Hematopoietic multipotent progenitor cell treated with erythropoietin and hydrocortisone succinate and interleukin-3 and kit ligand, for 15 days (in vitro differentiated cells): ENCODE results near the gene ROR2.

ENCODE experiments used
- DNase-seq: peaks from one replicate; pipeline ENCODE4 v3.0.0-alpha.2; 2015; ENCODE audit warnings: low spot score

ROR2 gene

DNA sequence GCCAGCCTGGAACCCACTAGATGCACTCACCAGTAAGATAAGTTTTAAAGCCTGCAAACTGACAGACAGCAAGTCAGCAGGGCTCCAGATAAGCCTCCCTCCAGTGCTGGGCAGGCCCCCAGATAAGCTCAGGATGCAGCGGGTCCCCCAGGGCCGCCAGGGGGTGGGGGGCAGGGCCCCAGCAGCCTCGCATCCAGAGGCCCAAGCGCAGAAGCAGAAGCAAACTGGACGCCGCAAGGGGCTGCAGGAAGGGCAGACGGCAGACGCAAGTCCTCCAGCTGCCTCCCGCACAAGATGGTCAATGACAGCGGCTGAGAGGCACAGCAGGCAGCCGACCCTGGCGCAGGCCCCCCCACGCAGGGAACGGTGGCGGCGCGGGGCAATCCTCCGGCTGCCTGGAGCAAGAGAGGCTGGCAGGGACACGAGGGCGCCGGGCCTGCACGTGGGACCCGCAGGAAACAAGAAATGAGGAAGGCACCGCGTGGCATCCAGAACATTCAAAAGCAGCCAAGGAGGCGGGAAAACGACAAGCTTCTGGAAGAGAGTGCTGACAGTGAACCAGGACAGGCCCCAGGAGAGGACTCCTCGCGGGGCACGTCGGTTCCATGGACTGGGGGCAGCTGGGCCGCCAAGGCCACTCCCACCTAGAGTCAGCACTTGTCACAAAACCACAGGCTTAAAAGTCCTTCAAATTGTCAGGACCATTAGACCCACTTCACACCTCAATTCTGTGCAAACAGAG, 49.8 kb downstream of the ROR2 start:
- DNase-seq, result no peak

DNA sequence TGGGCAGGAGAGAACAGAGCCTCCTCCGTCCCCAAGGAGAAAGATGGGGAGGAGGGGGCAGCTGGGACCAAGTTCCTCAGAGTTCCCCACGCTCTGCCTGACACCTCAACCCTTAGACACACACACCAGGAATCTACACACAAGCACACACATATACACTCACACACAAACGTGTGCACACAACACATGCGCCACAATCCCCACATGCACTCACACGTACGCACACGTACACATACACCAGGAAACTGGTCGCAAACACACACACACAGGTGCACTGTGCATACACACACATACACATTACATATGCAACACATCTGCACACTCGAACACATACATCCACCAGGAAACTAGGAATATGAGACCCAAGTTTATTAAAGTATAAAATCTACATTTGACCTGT, 50.4 kb downstream of the ROR2 start:
- DNase-seq, result no peak

DNA sequence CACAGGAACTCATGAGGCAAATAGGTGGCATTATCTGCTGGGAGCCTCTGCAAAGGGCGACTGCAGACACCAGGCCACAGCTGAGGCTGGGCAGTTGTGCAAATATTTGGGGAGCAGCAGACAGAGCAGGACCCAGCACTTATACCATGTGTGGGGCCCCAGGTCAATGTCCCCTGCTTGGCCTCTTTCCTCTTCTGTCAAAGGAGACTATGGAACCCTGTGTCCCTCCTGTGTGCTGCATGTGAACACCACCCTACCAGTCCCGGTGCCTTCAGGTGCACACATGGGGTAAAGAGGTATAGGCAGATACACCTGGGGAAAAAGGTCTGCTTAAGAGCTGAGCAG, 50.8 kb downstream of the ROR2 start:
- no peak for DNase-seq

DNA sequence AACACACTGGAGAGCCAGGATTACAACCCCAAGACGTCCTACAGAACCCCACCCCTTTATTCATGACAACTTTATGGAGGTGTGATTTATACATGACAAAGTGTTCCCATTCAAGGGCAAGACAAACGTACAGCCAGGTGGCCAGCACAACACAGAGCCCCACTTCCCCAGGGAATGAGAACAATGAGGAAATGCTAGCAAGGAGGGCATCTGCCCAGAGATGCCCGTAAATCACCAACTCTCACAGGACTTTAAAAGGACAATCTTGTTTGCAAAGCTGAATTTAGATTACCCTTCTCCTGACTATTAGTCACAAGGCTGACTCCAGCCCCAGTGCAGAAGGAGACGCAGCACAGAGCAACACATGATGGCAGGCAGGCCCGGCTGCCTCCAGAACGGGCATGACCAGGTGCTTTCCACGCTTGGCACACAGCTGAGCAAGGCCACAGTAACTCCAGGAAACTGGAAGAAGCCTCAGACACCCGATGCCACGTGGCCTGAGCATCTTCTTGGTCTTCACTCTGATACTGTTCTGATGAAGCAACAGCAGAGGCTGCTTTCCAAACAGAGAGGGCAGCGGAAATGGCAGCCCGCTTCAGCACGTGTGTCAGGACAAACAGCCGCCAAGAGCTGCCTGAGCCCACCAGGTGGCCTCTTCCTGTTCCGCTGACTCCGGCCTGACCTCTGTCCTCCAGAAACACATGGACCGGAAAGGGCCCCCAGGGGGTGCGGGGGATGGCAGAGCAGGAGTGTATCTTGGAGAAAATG, 51.4 kb downstream of the ROR2 start:
- no peak for DNase-seq

DNA sequence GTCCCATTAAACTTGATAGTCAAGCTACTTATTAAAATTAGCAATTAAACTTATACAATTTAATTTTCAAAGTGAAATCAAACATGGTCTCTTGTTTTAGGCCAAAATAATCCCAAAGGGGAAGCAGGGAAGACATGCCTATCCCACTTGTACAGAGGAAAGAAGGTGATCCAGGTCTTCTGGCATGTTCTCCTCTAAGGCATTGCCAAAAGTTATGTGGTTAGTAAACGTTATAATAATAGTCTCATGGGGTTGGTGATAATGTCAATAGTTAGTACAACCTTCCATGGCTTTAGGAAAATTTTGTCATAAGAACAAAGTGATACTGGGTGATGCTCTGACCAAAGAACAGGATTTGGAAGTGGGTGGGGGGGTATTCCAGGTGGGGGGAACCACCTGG, 52.8 kb downstream of the ROR2 start:
- no peak for DNase-seq

DNA sequence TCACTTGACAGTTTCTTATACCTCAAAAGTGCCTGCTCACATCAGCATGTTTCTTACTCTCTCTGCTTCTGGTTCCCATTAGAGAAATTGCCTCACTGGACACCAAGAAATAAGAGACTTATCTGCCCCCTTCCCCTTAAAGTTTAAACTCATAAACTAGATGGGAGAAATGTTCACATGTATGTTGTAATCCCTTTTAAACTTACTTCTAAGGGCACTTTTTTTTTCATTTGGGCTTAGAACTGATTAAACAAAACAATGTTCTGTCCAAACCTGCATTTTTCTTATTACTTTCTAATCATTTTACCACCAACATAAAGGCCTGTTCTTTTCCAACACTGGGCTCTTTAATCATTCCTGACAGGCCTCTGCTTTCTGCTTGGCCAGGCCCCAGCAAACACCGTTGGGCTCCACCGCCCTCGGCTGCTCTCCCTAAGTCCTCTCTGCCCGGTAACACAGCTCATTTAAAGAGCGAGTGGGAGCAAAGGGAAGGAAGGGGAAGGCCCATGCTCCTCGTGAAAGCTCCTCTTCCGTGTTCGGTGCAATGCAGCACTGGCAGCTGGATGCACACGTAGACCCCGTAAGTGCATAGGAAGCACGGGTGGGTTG, 53.4 kb downstream of the ROR2 start:
- no peak for DNase-seq

DNA sequence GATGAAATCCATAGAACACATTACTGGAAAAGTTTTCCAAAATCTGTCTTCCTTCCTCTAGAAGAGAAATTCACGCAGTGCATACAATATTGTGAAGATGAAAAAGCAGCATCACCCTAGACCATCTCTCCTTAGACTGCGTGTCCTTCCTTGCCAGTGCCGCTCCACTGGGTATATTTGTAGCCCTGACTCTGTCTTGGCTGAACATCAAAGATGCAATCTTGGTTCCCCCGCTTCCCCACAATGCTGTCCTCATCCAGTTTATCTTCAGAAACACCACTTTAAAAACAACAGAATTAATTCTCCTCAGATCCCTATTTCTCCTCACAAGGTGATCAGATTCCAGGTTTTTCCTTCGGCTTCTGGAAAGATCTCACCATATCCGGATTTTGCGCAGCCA, 53.9 kb downstream of the ROR2 start:
- DNase-seq, result no peak

DNA sequence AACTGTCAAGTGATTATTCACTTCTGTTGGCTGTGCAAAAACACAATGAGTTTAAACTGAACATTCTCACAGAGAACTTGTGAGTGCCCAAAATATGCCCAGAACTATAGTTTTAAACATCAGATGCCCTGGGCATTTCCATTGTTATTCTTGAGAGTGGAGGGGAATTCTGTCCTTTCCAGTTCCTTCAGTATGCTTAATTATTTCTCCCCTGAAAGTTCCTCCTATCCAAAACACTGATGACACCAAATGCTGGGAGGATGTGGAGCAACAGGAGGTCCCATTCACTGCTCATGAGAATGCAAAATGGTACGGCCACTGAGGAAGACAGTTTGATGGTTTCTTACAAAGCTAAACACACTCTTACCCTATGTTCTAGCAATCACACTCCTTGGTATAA, 55.5 kb downstream of the ROR2 start:
- no peak for DNase-seq

DNA sequence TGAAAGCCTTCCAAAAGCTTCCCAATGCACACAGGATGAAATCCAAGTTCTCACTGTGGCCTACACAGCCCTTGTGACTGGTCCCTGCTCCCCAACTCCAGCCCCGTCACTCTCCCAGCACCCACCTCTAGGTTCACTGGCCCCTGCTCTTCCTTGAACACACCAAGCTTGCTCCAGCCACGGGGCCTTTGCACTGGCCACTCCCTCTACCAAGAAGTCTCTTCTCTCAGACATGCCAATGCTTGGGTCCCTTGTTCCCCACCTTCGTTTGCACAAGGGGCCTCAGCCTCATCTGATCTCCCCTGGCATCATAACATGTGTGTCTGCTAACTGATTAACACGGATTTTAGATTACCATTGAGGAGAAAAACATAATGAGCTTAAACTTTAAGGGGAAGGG, 56.0 kb downstream of the ROR2 start:
- no peak for DNase-seq

DNA sequence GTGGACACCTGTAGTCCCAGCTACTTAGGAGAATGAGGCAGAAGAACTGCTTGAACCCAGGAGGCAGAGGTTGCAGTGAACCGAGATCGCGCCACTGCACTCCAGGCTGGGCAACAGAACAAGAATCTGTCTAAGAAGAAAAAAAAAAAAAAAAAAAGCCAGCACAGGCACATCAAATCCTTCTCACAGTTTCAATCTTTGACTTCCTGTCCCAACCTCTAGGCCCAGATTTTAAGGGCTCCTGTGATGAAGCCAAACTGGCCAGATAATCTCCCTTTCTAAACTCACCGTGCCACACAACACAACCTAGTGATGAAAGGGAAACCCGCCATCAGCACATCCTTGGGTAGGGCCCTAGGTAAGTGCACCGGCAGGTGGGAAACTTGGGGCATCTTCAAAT, 58.1 kb downstream of the ROR2 start:
- DNase-seq, result no peak

DNA sequence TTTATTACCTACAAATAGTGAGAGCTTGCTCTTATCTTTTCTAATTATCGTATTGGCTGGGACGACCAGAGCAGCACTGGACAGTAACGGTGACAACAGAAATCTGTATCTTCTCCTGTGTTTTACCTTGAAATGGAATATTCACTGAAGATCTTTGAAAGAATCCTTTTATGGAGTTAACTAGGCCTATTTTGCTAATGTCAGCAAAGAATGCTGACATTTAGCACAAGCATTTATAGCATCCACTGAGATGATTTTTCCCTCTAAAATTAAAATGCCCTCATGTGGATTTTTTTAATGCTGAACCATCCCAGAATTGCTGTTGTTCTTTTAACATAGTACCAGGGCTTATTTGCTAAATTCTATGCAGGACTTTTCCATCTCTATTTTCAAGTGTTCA, 59.4 kb downstream of the ROR2 start:
- no peak for DNase-seq

DNA sequence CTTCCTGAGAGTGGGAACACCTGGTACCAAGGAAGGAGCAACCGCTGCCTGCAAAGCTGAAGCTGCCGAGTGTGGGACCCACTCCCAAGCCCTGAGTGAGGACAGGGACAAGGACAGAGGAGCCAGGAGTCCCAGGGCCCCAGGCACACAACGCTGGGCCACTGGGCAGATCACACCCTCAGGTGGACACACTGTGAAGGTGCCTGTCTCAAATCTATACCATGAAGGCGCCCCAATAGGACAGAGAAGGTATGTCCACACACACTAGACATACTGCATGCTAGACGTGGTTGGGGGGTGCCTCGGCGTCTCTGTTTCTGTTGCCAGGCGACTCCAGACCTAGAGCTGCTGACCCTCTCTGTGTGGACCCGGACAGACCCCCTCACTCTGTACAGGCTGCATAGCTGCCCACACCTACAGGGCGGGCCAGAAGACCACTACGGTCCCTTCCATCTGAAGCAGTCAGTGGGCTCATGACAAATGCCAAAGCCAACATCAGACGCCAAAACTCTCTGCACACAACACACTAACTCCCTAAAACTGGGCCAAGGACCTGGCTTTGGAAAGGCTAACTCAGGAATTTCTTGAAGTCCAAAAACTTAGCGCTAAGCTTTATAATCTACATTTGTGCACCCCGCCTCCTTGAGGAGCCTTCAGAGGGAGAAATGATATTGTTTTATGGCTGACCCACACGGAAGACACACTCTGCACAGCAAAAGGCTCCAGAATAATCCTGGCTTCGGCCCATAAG, 60.7 kb downstream of the ROR2 start:
- DNase-seq, result no peak

DNA sequence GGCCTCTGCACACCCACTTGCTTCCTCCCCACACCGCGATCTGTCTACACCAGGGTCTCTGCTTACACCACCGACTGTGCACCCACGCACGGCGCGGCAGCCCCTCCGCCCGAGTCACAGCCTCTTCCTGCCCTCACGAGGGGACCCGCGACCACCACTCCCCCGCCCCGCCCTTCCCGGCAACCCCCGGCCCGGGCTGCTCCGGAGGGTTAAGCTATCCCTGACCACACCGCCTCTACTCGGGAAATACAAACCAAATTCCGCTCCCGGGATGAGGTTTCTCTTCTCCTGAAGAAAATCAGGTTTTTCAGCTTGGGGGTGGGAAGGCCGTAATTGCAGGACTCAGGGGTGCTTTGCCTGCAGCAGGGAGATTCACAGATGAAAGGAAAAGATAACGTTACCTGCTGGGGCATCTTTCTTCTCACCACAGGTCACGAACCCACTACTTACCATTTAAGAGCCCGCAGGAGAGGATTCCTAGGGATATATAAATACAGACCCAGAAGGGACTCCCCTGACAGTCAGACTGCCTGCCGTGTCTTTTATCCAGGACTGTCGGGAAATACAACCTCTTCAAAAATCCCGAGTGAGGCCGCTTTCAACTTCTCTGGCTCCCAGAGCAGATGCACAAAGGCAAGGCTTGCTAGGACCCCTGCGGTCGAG, 63.5 kb downstream of the ROR2 start:
- DNase-seq, result no peak

DNA sequence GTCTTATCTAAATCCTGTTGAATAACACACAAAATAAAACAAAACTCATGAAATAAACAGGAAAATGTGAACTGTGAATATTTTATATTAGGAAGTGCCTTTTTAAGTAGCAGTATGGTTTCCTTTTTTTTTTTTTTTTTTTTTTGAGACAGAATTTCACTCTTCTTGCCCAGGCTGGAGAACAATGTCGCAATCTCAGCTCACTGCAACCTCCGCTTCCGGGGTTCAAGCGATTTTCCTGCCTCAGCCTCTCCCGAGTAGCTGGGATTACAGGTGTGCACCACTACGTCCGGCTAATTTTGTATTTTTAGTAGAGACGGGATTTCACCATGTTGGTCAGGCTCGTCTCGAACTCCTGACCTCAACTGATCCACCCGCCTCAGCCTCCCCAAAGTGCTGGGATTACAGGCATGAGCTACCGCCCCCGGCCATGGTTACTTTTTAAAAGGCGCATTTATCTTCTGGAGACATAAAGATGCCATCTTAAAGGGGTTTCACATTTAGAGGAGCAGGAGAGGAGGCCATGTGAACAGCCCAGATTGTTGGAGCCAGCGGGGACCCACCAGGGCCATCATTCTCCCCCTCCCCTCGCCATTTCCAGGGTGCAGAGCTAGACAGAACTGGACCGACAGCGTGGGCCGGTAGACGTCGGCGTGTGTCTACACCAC, 64.1 kb downstream of the ROR2 start:
- no peak for DNase-seq

DNA sequence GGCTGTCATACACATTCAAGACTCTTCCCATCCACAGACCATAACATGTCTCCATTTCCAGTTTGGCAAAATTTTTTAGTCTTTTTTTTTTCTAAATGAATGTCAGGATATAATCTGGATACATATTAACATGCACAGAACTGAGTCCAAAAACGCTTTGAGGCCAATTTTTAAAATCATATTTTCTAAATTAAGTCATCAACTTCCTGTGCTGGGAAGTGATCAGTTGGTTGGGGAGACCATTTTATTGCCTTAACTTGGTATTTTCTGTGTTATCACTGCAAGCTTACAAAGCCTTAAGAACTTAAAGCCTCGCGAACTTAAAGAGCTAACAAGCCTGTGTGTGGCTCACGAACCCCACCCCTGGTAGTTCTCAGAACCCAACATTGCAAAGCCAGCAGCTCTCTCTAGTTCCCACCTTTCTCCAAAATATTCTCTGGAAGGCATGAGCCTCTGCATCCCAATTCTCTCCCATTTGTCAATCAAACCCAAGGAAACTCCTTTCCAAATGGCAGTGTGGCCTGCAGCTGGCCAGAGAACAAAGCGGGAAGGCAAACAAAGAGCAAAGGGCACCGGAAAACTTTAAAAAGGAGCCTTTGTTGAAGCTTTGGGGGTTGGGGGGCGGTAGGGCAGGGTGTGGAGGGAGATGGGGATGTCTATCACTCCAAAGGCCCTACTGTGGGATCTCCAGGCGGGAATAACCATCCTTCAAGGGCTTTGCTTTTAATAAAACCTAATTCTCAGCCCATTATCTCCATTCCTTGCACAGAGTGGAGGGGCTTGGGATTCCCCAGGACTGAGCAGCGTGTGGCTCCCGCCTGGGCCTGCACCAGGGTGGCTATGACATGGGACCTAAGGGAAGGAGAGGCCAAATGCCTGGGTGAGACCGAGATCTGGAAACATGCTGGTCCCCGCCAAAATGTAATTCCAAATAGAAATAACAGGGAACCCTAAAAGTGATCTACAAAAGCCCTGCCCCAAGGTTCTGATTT, 65.0 kb downstream of the ROR2 start:
- DNase-seq, result no peak

DNA sequence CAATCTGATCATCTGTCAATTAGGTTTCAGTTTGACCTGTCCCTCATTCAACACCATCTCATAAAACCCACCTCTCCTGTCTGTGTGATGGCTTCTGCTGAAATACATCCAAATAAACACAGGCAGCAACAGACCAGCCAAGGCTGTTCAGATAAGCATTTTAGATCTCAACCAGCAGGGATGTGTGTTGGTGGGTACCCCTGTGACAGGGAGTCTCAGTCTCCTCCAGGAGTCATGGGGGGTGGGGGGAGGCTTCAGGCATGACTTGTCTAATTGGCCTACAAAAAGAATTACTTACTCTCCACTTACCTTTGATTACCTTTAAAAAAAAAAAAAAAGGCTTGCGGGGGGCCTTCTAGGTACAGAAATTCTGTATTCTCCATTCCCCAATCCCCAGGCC, 65.9 kb downstream of the ROR2 start:
- no peak for DNase-seq

DNA sequence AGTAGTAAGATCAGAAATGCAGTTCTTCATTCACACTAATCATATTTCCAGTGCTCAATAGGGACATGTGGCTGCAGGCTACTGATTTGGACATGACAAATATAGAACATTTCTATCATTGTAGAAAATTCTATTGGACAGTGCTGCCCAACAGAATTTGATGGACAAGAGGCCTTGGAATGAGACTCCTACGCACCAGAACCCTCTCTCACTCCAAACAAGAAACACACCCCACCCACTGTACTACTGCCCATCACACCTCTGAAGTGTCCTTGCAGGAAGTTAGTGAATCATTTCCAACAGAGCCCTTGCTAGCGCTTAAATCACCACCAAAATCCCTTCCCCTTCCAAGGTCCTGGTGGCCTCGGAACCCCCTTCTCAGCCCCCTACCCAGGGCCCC, 66.5 kb downstream of the ROR2 start:
- DNase-seq, result no peak

DNA sequence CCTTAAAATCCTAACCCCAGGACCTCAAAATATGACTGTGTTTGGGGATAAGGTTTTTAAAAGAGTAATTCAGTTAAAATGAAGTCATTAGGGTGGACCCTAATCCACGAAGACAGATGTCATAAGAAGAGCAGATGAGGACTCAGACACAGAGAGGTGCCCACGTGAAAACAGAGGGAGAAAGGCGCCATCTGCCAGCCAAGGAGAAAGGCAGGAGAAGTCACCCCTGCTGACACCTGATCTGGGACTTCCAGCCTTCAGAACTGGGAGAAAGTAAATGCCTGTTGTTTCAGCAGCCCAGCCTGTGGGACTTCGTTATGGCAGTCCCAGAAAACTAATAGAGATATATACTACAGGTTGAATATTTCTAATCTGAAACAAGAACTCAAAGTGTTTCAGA, 67.4 kb downstream of the ROR2 start:
- no peak for DNase-seq

DNA sequence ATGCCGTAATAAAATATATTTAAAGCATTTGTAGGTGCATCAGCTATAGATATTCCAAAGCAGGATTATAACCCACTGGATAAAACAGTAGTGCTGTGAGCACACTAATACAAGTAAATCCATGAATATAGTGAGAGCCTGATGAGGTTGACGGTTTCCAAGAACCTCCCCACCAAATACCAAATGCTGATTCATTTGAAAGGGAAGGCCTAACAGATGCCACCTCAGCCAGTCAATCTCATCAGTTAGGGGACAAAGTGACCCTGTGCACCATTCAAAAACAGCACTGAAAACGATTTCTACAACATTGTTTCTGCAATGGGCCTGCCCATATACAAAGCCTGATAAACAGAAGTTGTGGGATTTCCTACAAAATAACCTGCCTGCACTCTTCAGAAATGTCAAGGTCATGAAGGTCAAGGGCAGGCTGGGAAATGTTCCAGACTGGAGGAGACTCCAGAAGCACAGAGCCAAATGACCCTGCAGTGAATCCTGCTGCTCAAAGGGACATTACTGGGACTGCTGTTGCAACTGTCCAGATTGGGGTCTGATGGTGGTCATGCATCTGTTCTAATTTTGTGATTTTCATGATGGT, 69.6 kb downstream of the ROR2 start:
- DNase-seq, result no peak

DNA sequence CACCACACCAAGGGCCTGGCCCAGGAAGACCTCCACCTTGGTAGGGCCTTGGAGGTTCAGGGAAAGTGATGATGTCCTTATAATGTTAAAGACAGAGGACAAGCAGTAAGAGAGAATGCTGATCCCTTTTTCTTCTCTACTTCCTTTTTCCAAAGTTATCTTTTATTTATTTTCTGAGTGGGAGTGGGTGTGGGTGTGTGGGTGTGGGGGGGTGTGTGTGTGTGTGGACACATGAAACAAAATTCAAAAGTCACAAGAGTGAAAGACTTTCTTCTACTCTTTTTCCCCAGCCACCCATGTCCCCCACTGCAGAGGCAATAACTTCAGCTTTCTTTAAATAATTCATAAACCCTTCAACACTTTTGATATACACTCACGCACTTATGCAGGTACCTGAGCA, 70.8 kb downstream of the ROR2 start:
- DNase-seq, result no peak
